Stimulated activated CD4-positive, alpha-beta T cell treated with anti-CD3 and anti-CD28 coated beads, TNF-alpha, amount 100 ng/mL, for 24 hours (primary cell): ENCODE data around the gene AXL.
"Not testable (repeated sequence)": the region's sequence is repeated elsewhere in the genome, so short reads cannot be mapped to it uniquely, and the experiment has no call there.

Source experiments
- DNase-seq, 3 experiments: peaks; one replicate each; pipeline ENCODE4 v3.0.0-alpha.2; 2020; ENCODE audit warnings: low read depth in 3 of 3

The AXL gene

GRCh38 chr19:41218615-41219507 is at the start of gene AXL:
Gene AXL, plus strand, starts transcription at chr19:41219223. Its CDS starts 170 bp downstream, at chr19:41219393.
- DNase-seq: no peak

GRCh38 chr19:41172297-41173164 is 46.5 kb upstream of the AXL start:
- no peak for DNase-seq

GRCh38 chr19:41174297-41174928 is 44.6 kb upstream of the AXL start:
- DNase-seq: no peak

GRCh38 chr19:41175801-41176777 is 42.9 kb upstream of the AXL start:
- DNase-seq: peak; percentile 5 to 36 (median 6)

GRCh38 chr19:41180173-41180572 is 38.9 kb upstream of the AXL start:
- not testable (repeated sequence) for DNase-seq

GRCh38 chr19:41186971-41187883 is 31.8 kb upstream of the AXL start:
- no peak for DNase-seq

GRCh38 chr19:41187884-41188279 is 31.1 kb upstream of the AXL start:
- DNase-seq: no peak

- no peak for DNase-seq
Measured at GRCh38 chr19:41189425-41190065, 29.5 kb upstream of the AXL start.

GRCh38 chr19:41192574-41193429 is 26.2 kb upstream of the AXL start, which contains the start of gene CYP2S1:
Gene CYP2S1, plus strand, starts transcription at chr19:41193219. Its CDS starts 46 bp downstream, at chr19:41193265.
- peak in 1 of 3 experiments; percentile 14 for DNase-seq

- DNase-seq: no peak
Measured at GRCh38 chr19:41193430-41194156, 25.4 kb upstream of the AXL start.

GRCh38 chr19:41194157-41194552 is 24.9 kb upstream of the AXL start:
- no peak for DNase-seq

- no peak for DNase-seq
Measured at GRCh38 chr19:41195675-41196497, 23.1 kb upstream of the AXL start.

GRCh38 chr19:41198559-41198958 is 20.5 kb upstream of the AXL start:
- no peak for DNase-seq

GRCh38 chr19:41203371-41203770 is 15.7 kb upstream of the AXL start:
- no peak for DNase-seq

- DNase-seq: peak; percentile 61 to 76 (median 73)
Measured at GRCh38 chr19:41204338-41204737, 14.7 kb upstream of the AXL start.

GRCh38 chr19:41205995-41206394 is 13.0 kb upstream of the AXL start:
- DNase-seq: no peak

- no peak for DNase-seq
Measured at GRCh38 chr19:41206456-41206855, 12.6 kb upstream of the AXL start.
